GM21367 (cell line): ENCODE measurements around the gene UBE4B.
A peak's percentile ranks its signal among the peaks of the same experiment; 100 is the strongest.
"Not testable (repeated sequence)": the region's sequence is repeated elsewhere in the genome, so short reads cannot be mapped to it uniquely, and the experiment has no call there.

Experiments used
- ATAC-seq: cut with Tn5 transposase; IDR thresholded peaks from one replicate; pipeline ENCODE4 v1.9.1; 2021; ENCODE audit not compliant: unreplicated experiment

The UBE4B gene

DNA sequence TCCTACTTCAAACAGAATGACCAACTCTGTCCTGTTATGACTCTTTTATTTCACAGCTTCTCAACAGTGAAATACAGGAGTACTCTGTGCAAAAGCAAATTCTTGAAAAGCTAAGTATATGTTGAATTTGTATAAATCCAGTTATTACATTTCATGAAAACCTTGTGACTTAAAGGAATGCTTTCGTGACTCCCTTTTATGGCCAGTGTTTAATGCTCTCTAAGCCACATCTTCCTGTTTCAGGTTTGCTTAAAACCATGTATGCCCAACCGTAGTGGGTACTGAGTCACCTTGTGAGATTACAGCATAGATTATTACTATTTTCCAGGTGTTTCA lies 137.4 kb downstream of the UBE4B start:
- peak; percentile 48 for ATAC-seq

DNA sequence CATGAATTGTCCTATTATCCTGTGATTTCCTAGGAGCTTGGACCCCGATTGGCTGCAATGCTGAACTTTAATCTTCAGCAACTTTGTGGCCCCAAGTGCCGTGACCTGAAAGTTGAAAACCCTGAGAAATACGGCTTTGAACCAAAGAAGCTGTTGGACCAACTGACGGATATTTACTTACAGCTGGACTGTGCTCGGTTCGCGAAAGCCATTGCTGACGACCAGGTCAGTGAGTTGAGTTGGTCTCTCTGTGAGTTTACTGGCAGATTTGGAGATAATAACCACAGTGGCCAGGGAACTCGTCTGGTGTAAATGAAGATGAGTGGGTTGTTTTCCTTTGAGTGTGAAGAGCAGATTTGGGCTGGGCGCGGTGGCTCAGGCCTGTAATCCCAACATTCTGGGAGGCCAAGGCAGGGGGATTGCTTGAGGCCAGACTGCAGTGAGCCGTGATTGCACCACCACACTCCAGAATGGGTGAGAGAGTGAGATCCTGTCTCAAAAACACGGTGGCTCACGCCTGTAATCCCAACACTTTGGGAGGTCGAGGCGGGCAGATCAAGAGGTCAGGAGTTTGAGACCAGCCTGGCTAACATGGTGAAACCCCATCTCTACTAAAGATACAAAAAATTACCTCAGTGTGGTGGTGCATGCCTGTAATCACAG lies 138.5 kb downstream of the UBE4B start:
- no peak for ATAC-seq

DNA sequence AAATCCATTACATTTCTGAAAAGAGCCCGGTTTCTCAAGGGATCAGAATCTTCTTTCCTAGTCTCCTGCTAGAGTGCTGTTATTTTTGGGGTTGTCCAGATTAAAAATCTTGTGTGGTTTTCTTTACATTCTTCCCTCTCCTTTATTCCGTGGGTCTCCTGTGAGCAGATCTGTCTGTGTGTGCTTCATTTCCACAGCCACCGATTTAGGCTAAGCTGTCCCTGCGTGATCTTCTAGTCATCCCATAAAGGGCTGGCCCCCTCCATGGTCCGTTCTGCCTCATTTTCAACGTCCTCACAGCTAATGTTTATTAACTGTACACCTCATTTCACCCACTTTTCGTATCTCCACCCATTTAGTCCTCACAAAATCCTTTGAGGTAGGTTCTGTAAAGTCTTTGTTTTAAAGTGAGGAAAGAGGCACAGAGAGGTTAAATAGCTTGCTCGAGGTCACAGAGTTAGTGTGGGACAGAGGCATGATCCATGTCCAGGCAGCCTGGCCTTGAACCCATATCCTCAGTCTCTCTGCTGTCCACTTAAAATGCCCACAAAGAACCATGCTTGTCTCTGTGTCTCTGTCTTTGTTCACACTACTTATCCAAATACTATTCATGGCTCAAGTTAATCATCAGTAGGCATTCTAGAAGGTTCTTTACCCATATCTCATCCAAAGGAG lies 139.4 kb downstream of the UBE4B start:
- no peak for ATAC-seq

DNA sequence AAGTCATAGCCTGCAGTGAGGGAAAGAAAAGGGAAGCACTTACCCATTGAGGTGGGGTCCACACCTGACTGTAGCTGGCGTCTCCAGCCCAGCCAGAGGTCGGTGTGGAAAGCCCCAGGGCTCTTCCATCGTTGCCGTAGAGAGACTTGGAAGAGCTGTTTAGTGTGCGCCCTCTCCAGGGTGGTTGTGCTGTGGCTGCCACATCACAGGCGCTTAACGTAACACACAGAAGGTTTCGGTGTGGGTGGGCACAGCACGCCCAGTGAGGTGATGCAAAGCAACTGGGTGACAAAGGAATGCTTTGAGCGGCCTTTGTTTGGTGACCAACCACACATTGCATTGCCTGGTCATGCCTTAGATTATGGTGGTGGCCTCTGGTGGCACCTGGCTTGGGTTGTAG lies 140.8 kb downstream of the UBE4B start:
- no peak for ATAC-seq

DNA sequence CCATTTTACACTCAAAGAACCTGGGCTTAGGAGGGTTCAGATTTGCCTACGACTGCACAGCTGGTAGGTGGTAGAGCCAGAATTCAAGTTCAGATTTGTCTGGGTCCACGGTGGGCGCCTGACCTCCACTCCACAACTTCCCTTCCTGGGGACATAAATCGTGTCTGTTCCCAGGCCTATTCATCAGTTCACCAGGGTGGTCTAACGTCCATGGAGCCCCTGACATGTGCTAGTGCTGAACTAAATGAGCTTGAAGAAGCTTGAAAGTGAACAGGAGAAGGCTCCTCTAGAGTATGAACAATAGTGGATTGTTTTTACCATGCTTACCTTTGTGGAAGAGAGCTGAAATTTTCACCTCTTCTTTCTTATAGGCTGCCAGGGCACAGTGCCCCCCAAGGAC lies 145.1 kb downstream of the UBE4B start:
- no peak for ATAC-seq

DNA sequence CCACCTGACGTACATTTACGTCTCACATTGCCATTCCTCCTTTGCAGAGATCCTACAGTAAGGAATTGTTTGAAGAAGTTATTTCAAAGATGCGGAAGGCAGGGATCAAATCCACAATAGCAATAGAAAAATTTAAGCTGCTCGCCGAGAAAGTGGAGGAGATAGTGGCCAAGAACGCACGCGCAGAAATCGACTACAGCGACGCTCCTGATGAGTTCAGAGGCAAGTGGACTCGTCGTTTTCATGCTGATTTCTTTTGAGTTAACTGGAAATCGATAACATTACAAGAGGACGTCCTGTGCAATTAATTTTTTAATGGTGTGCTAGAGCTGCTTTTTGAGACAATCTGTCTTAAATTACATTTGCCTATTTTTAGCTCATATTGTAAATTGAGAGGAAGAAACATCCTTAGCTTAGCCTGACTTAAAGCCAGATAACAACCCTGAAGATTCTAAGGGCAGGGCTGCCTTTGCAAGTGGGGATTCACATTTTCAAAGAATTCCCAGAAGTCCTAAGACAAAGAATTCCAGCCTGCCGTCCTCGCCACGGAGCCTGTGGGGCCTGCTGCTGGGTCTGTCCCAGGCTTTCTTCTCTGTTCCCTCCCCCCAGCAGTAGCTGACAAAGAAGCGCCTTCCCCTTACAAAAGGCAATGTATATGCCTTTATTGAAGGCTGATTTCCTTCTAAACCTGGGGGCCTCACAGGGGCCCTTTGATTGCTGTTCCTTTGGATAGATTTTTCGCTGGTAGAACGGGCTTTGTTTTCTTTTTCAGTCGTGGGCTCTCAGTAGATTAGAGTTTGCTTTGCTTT lies 146.0 kb downstream of the UBE4B start:
- no peak for ATAC-seq

DNA sequence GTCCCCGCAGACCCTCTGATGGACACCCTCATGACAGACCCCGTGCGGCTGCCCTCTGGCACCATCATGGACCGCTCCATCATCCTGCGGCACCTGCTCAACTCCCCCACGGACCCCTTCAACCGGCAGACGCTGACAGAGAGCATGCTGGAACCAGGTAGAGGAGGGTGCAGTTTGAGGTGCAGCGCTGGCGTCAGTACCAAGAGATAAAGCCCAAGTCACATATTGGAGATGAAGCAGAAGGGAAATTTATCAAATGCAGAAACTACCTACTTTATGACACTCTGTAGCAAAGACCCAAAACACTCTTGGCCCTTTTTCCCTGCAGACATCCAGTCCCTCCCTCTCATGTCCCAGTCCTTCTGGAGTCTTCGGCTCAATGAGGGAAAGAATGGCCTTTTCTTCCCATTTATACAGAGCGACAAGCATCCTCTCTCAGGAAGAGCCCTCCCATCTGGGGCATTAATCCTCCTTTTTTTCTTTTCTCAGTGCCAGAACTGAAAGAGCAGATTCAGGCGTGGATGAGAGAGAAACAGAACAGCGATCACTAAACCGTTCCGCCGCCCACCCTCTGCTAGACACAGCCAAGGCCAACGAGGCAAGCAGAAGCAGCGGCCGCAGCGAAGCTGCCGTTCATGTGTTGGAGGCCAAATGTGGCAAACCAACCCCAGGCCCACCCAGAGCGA lies 146.8 kb downstream of the UBE4B start:
- no peak for ATAC-seq

DNA sequence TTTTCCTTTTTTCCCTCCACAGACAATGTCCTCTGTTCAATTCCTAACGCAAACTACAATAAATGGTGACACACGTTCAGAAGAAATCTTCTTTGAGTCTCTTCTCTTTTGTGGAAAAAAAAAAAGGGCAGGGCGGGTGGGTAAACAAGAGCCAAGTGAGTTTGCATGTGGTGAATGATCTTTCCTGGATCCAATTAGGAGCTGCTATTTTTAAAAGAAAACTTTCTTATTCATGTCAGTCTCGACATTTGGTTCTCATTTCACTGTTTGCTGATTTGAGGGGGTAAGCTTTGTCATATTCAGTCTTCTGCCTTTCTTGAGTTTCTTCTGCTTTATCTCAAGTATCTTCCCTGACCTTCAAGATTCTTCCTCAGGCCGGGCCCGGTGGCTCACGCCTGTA lies 148.4 kb downstream of the UBE4B start:
- no peak for ATAC-seq

DNA sequence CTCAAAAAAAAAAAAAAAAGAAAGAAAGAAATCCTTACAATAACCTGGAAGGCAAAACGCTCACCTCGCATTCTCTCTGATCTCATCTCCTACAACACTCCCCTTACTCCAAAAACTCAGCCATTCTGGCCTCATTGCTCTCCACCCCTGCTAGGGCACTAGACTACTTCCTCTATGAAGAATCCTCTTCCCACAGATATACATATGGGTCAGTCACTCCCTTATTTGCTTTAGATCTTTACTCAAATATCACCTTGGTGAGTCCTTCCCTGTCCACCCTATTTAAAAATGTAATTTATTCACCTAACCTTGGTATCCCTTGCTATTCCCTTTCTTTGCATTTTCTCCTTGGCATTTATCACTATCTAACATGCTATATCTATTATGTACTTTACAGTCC lies 153.0 kb downstream of the UBE4B start:
- no peak for ATAC-seq

DNA sequence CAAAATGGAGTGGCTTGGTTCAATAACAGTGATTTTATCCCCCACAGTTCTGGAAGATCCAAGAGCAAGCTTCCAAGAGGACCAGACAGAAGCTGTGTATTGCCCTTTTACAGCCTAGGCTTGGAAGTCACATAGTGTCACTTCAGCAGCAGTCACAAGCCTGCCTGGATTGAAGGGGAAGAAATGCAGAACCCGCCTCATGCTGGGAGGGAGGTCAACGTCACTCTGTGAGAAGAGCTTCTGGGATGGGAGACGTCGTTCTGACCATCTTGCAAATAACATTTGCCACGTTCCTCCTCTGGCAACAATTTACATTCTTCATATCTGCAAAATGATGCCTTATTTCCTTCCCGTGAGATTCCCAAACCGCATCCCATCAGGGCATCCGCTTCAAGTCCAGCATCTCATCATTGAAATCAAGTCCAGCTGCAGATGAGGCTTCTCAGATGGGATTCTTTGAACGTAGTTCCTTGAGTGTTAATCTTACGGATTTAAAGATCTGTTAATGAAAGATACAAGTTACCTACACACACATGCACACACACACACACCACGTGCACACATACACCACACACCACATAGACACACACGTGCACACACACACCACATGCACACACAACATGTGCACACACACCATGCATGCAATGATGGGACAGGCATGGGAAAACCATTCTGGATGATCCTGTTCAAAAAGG lies 153.7 kb downstream of the UBE4B start:
- no peak for ATAC-seq

DNA sequence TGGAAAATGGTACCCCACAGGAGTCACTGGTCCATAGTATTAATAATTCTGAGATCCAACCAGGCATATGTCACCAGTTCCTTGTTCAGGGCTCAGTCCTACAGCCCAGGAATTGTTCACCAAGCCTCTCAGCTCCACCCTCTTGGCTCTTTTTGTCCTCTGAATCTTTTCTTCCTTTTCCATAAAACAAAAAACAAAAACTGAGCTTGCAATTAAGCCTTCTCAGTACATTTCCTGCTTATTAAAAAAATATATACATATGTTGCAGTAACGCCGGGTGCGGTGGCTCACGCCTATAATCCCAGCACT lies 154.2 kb downstream of the UBE4B start:
- no peak for ATAC-seq

DNA sequence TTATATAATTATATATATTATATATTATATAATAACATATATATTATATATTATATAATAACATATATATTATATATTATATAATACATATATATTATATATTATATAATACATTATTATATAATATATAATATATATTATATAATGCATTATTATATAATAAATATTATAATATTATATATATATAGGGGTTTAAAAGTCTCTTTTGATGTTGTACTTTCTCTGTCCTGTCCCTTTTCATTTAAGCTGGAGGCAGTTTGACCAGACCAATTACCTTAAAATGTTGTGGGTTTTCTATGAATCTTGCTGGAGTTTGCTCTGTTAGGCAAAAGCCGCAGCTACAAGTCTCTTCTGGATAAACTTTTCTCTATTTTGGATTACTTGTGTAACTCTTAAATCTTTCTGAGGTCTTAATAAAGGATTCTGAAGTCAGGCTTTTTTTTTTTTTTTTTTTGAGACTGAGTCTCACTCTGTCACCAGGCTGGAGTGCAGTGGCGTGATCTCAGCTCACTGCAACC lies 155.4 kb downstream of the UBE4B start:
- ATAC-seq, result no peak

DNA sequence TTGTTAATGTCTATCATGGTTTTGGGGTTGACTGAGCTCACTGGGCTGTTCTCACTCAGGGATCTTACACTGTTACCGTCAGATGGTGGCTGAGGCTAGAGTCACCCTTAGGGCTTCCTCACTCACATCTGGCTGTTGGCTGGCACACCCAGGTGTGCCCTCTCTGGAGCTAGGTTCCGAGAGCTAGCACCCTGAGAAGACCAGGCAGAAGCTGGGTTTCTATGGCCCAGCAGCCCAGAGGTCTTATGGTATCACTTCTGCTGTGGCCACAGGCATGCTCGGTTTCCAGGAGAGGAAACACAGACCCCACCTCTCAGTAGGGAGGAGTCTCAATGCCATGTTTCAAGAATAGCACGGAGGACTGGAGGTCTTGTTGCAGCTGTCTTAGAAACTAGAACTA lies 156.9 kb downstream of the UBE4B start:
- no peak for ATAC-seq

DNA sequence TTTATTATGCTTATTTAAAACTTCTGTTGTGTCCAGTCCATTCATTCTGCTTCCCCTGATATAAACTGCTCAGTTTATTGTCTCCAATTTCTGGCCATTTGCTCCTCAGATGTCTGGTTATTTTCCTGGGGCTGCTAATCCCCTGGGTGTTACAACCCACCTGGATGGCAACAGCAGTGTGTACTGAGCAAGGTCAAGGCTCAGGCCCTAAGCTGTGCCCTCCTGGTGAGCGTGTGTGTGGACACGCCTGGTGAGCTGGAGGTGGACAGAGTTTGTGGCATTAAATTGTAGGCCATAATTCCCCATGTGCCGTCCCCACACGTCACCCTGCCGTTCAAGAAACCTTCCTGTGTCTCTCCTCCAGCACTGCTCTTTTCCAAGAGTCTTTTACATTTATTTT lies 159.5 kb downstream of the UBE4B start:
- ATAC-seq, result no peak

DNA sequence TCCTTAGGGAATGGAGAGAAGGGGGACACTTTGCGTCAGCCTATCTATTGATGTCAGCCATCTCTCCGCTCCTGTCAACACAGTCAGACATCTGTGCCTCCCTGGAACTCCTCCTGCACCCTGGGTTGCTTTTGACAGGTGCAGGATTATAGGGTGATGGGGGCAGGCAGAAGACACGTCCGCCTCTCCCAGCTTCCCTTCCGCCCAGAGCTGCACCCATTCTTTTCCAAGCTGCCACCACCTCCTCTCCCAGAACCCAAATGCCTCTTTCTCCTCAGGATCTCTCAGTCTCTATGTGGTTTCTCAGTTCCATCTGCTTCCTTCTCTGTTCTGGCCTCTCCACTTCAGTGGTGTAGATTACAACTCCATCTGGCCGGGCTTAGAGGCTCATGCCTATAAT lies 160.5 kb downstream of the UBE4B start:
- ATAC-seq, result no peak

DNA sequence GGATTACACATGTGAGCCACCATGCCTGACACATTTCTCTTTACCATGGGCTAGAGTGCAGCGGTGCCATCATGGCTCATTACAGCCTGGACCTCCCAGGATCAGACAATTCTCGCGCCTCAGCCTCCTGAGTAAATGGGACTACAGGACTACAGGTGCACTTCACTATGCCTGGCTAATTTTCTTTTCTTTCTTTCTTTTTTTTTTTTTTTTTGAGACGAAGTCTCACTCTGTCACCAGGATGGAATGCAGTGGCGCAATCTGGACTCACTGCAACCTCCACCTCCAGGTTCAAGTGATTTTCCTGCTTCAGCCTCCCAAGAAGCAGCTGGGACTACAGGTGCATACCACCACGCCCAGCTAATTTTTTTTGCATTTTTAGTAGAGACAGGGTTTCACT lies 162.8 kb downstream of the UBE4B start:
- no peak for ATAC-seq

DNA sequence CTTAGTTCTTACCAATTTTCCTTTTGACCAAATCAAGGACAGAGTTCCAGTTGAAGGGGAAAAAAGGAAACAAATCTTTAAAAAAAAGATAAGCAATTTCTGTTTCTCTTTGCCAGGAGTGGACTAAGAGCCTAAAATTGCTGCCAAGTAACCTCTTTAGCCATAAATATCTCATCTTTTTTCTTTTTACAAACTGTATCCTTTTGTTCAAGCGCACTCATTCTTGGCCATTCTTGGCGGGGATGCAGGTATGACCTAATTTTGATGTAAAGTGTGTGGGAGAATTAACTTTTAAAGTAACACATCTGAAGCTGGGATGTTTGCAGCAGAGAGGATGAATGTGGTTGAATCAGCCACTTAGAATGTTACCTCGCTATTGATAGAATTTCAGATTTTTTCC lies 164.2 kb downstream of the UBE4B start:
- ATAC-seq, result no peak

DNA sequence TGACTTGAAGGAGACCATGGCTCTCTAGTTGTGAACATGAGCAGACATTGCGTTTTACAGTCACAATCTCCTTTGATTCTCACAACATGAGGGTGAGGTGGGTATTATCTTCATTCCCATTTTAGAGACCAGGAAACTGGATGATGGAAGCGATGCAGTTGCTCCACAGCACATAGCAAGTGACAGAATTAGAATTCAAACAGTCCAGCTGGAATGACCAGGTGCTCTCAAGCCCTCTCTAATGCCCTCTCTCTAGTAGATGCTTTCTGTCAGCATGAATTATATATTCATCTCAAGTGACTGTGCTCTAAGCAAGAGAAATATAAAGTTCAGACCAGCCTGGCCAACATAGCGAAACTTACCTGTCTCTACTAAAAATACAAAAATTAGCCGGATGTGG lies 167.9 kb downstream of the UBE4B start:
- ATAC-seq, result no peak

DNA sequence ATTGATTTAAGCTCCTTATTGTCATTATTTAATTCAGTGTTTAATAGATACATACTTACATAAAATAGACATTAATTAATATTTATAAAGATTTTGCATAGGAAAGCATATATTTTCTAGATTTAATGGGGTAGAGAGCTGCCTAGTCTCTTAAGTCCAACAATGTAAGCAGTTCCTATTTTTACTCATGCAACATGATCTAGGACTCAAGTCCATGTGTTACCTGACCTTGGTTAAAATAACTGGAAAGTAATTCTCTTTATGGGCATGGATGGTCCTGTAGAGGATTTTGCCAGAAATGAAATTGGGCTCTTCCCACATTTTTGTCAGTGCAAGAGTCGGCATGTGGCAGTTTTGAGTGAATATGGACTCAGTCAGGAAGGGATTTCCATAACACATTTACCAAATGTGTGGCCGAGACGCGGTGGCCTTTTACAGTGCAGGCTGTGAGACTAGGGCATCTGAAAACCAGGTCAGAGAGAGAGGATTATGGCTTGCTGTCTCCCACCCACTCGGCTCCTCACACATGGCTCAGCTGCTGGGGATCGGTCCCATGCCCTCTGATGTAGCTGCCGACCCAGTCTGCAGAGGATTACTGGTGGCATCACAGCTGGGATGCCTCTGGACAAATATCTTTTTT lies 171.4 kb downstream of the UBE4B start:
- no peak for ATAC-seq

DNA sequence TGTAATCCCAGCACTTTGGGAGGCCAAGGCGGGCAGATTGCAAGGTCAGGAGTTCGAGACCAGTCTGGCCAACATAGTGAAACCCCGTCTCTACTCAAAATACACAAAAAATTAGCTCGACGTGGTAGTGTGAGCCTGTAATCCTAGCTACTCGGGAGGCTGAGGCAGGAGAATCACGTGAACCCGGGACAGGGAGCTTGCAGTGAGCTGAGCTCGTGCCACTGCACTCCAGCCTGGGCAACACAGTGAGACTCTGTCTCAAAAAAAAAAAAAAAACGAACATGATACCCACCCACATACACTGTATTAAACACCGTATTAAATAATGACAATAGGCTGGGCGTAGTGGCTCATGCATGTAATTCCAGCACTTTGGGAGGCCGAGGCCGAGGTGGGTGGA lies 172.4 kb downstream of the UBE4B start:
- ATAC-seq, result not testable (repeated sequence)

DNA sequence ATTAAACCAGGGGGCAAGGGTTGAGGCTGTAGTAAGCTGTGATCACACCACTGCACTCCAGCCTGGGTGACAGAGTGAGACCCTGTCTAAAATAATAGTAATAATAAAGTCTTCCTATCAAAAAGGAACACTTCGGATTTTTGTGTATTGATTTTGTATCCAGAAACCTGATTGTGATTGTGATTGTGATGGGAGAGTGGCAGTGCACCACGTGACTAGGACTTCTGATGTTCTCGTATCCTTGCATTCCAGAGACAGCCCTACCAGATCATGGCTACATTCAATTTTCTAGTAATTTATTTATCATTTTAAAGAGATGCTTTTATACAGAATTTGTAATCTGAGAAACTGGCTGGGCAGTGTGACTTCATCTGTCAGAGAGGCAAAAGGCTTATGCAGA lies 175.1 kb downstream of the UBE4B start:
- ATAC-seq, result no peak
